Measurements from ENCODE around the gene HSPA1L.

The HSPA1L gene

GRCh38 chr6:31822036-31822821 lies 7.1 kb upstream of the HSPA1L start:
- TF ChIP-seq GATA3 (IDR thresholded peaks at IDR 0.05; ENCODE audit: low read depth, low read length) (no peak), GATA2 (IDR thresholded peaks at IDR 0.05; ENCODE audit: low read depth, low read length) (no peak)

- no peak for TF ChIP-seq GATA2 (IDR thresholded peaks at IDR 0.05; ENCODE audit: low read depth, low read length)
- no peak for TF ChIP-seq GATA3 (IDR thresholded peaks at IDR 0.05; ENCODE audit: low read depth, low read length)
Observed at GRCh38 chr6:31821301-31822035, 6.4 kb upstream of the HSPA1L start.

GRCh38 chr6:31819871-31820299 lies 4.8 kb upstream of the HSPA1L start:
- TF ChIP-seq GATA2 (IDR thresholded peaks at IDR 0.05; ENCODE audit: low read depth, low read length), result no peak

GRCh38 chr6:31814677-31815024 lies 432 bp downstream of the HSPA1L start:
- no peak for TF ChIP-seq GATA3 (IDR thresholded peaks at IDR 0.05; ENCODE audit: low read depth, low read length)

GRCh38 chr6:31813465-31813849 lies 1.6 kb downstream of the HSPA1L start:
- no peak for TF ChIP-seq GATA2 (IDR thresholded peaks at IDR 0.05; ENCODE audit: low read depth, low read length)
- TF ChIP-seq GATA3 (IDR thresholded peaks at IDR 0.05; ENCODE audit: low read depth, low read length), result no peak

GRCh38 chr6:31811645-31812044 lies 3.4 kb downstream of the HSPA1L start:
- TF ChIP-seq GATA3 (IDR thresholded peaks at IDR 0.05; ENCODE audit: low read depth, low read length) (no peak), GATA2 (IDR thresholded peaks at IDR 0.05; ENCODE audit: low read depth, low read length) (no peak)

- TF ChIP-seq GATA2 (IDR thresholded peaks at IDR 0.05; ENCODE audit: low read depth, low read length) (0 out of 2 replicates have a peak, but pooled peaks have one; percentile 13), GATA3 (IDR thresholded peaks at IDR 0.05; ENCODE audit: low read depth, low read length) (no peak)
Observed at GRCh38 chr6:31806470-31807272, 8.4 kb downstream of the HSPA1L start, which contains the start of gene LSM2. LSM2 (minus strand) TSS chr6:31806966; CDS start chr6:31806757, 209 bp downstream.

- TF ChIP-seq GATA3 (IDR thresholded peaks at IDR 0.05; ENCODE audit: low read depth, low read length) (no peak), GATA2 (IDR thresholded peaks at IDR 0.05; ENCODE audit: low read depth, low read length) (no peak)
Observed at GRCh38 chr6:31805939-31806469, 9.1 kb downstream of the HSPA1L start.

GRCh38 chr6:31799781-31800180 lies 15.3 kb downstream of the HSPA1L start:
- no peak for TF ChIP-seq GATA3 (IDR thresholded peaks at IDR 0.05; ENCODE audit: low read depth, low read length)
- no peak for TF ChIP-seq GATA2 (IDR thresholded peaks at IDR 0.05; ENCODE audit: low read depth, low read length)

- TF ChIP-seq GATA2 (IDR thresholded peaks at IDR 0.05; ENCODE audit: low read depth, low read length), result no peak
- no peak for TF ChIP-seq GATA3 (IDR thresholded peaks at IDR 0.05; ENCODE audit: low read depth, low read length)
Observed at GRCh38 chr6:31797588-31797987, 17.5 kb downstream of the HSPA1L start.

- TF ChIP-seq GATA2 (IDR thresholded peaks at IDR 0.05; ENCODE audit: low read depth, low read length) (no peak), GATA3 (IDR thresholded peaks at IDR 0.05; ENCODE audit: low read depth, low read length) (no peak)
Observed at GRCh38 chr6:31796993-31797385, 18.1 kb downstream of the HSPA1L start.

GRCh38 chr6:31795616-31796298 lies 19.3 kb downstream of the HSPA1L start, which contains the start of gene VARS1:
VARS1 (minus strand) TSS chr6:31795752; CDS start chr6:31795217, 535 bp downstream.
- TF ChIP-seq GATA2 (IDR thresholded peaks at IDR 0.05; ENCODE audit: low read depth, low read length) (no peak), GATA3 (IDR thresholded peaks at IDR 0.05; ENCODE audit: low read depth, low read length) (no peak)

GRCh38 chr6:31794866-31795615 lies 20.0 kb downstream of the HSPA1L start:
- no peak for TF ChIP-seq GATA2 (IDR thresholded peaks at IDR 0.05; ENCODE audit: low read depth, low read length)
- no peak for TF ChIP-seq GATA3 (IDR thresholded peaks at IDR 0.05; ENCODE audit: low read depth, low read length)
